GM20000 (cell line): ENCODE data around the gene BLVRA.

Source experiments
- DNase-seq: peaks from one replicate; pipeline ENCODE4 v3.0.0; 2012; ENCODE audit warnings: low spot score
- TF ChIP-seq, protein P1 (sequence below): IDR thresholded peaks from 2 replicates; pipeline ENCODE4 v1.5.1; 2012; ENCODE audit warnings: mild to moderate bottlenecking, control low read depth; ENCODE audit errors: extremely low read depth, missing control alignments

BLVRA gene

GRCh38 chr7:43737467-43738127 is 20.9 kb upstream of the BLVRA start:
- DNase-seq, result no peak
- TF ChIP-seq, protein P1, sequence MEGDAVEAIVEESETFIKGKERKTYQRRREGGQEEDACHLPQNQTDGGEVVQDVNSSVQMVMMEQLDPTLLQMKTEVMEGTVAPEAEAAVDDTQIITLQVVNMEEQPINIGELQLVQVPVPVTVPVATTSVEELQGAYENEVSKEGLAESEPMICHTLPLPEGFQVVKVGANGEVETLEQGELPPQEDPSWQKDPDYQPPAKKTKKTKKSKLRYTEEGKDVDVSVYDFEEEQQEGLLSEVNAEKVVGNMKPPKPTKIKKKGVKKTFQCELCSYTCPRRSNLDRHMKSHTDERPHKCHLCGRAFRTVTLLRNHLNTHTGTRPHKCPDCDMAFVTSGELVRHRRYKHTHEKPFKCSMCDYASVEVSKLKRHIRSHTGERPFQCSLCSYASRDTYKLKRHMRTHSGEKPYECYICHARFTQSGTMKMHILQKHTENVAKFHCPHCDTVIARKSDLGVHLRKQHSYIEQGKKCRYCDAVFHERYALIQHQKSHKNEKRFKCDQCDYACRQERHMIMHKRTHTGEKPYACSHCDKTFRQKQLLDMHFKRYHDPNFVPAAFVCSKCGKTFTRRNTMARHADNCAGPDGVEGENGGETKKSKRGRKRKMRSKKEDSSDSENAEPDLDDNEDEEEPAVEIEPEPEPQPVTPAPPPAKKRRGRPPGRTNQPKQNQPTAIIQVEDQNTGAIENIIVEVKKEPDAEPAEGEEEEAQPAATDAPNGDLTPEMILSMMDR, result no peak

- TF ChIP-seq, protein P1, result no peak
Observed at GRCh38 chr7:43742692-43743091, 15.8 kb upstream of the BLVRA start.

DNA sequence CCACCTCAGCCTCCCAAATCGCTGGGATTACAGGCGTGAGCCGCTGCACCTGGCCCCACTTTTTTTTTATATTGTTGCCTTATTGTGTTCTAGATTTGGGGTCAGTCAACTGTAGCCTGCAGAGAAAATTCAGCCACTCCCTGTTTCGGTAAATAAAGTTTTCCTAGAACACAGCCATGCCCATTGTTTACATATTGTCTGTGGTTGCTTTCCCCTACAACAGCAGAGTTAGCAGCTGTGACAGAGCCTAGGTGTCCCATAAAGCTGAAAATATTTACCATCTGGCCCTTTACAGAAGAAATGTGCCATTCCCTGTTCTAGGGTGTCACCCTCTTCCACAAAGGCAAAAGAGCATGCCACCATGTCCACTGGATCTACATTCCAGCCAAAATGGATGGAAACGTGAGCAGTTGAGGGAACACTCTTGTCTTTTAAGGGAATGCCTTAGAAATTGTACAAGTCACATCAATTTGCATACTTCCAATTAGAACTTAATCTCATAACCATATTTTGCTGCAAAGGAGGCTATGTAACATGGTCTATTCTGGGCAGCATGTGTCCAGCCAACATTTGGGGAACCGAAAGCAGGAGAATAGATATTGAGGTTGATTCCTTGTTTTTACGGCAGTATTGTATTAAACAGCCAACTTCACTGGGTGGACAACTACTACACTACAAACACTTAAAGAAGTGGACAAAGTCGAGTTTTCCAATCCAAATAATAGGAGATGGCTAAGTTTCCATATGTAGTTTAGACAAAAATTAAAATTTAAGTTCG is 11.0 kb upstream of the BLVRA start:
- no peak for DNase-seq
- TF ChIP-seq, protein P1, result no peak

More at GRCh38 chr7:43742692-43743091, 15.8 kb upstream of the BLVRA start:
- DNase-seq, result no peak

DNA sequence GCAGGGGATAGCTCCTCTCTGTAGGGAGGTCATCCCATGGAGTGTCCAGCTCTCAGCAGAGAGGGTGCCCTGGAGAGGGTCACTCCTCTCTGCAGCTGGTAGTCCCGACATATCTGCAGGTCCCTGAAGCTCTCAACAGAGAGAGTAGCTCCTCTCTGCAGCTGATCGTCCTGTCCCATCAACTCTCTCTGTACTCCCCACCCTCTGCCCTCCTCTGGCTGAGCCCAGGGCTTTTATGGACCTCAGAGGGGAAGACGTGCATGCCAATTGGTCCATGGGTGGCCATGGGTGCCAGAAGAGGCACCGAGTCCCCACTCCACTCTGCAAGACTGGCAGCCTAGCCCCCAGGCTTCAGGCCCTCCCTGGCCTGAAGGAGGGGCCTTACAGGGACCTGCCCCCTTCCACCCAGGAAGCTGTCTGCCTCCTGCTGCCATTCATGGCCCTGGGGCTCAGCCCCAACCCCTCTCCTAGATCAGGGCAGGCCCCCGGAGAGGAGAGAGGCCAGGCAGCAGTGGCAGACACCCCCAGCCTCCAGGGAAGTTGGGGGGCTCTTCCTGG is 9.0 kb upstream of the BLVRA start:
- no peak for DNase-seq
- TF ChIP-seq, protein P1, result no peak

- no peak for DNase-seq
- TF ChIP-seq, protein P1, result no peak
Observed at GRCh38 chr7:43750016-43750887, 8.2 kb upstream of the BLVRA start.

DNA sequence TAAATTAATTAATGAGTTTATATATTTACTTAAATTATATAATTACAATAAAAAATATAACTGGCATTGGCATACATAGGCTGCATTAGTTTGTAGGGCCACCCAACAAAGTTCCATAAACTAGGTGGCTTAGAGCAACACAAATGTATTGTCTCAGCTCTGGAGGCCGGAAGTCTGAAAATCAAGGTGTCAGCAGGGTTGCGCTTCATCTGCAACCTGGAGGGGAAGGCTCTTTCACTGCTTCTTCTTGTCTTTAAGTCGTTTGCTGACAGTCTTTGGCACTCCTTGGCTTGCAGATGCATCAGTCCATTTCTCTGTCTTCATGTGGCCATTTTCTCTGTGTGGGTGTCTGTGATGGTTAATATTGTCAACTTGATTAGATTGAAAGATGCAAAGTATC is 6.1 kb upstream of the BLVRA start:
- no peak for DNase-seq
- TF ChIP-seq, protein P1, result no peak
